Fibroblast of peridontal ligament (primary cell): ENCODE results near the gene ITPKC.

ENCODE experiments used
- DNase-seq: peaks from one replicate; pipeline ENCODE4 v3.0.0-alpha.2; 2010; ENCODE audit errors: extremely low read depth

ITPKC gene

DNA sequence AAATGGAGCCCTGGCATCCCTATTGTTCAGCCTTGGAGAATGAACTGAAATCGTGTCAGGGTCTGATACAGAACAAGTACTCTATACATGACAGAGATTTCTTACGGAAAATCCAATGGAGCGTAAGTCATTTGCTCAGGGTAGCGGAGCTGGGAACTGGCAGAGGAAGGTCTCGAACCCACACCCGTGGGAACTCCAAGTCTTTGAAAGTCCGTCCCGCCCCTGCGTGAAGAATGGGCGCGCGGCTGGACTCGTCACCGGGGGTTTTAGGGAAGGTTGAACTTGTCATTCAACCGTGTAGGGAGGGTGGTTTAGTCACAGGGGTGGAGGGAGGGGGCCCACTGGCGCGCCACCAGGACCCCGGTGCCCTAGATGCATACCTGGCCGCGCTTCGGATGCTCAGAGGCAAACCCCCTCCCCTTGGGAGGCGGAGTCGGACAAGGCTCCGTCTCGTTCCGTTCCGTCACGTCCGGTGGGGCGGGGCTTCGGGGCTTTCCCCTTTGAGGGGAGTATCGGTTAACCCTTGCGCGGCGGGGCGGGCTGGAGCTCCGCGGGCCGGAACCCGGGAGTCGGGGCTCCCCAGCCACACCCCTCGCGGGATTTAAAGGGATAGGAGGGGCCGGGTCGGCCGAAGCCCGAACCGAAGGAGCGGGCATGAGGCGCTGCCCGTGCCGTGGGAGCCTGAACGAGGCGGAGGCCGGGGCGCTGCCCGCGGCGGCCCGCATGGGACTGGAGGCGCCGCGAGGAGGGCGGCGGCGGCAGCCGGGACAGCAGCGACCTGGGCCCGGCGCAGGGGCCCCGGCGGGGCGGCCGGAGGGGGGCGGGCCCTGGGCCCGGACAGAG, at the start of gene ITPKC, which contains the start of gene COQ8B:
ITPKC (plus strand) TSS at position 631 of the 843 bp plus-strand sequence; CDS start at position 655, 24 bp downstream.
COQ8B (minus strand) TSS at position 405 of the 843 bp plus-strand sequence. CDS start 2,254 bp downstream, outside the sequence.
- peak; percentile 96 for DNase-seq

DNA sequence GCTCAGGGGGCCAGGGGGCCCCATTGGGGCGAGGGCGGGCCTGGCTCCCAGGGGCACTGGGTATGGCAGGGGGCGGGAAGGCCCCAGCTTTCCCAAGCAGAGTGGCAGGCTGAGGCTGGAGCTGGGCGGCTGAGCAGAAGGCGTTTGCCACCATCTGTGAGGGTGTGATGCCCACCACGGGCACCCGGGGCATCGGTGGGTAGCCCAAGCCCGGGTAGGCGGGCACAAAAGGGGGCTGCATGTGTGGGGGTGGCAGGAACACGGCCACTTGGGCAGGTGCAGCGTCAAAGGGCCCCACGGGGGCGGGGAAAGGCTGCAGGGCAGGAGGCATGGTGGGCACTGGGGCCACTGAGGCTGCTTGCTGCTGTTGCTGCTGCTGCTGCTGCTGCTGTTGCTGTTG, 49.3 kb upstream of the ITPKC start:
- no peak for DNase-seq

DNA sequence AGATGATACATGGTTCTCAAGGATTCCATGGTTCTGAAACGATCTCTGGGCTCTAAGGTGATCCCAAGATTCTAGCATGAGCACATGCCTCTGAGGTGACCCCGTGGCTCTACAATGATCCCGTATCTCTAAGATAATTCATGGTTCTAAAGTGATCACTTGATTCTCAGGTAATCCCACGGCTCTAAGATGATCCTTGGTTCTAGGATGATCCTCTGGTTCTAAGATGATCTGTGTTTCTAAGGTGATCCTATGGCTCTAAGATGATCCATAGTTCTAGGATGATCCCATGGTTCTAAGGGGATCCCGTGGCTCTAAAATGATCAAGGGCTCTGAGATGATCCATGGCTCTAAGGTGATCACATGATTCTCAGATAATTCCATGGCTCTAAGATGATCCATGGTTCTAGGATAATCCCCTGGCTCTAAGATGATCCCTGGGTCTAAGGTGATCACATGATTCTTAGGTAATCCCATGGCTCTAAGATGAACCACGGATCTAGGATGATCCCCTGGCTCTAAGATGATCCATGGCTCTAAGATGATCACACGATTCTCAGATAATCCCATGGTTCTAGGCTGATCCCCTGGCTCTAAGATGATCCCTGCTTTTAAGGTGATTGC, 47.8 kb upstream of the ITPKC start:
- DNase-seq: no peak

DNA sequence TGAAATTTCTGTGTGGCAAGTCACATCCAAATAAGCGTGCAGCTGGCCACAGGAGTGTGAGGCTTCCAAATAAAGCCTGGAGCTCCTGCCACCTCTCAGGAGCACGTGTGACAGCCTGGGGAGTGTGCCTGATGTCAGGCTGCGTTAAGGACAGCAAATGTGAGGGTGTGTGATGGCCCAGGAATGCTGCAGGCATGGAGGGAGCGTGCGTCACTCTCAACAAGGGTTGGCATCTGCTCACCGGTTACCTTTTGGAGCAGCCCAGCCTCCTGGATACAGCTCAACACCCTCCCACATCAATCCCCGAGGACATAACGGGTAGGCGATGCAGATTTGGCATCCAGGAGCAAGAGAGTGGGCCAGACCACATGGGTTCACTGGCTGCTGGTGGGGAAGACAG, 45.5 kb upstream of the ITPKC start:
- no peak for DNase-seq

DNA sequence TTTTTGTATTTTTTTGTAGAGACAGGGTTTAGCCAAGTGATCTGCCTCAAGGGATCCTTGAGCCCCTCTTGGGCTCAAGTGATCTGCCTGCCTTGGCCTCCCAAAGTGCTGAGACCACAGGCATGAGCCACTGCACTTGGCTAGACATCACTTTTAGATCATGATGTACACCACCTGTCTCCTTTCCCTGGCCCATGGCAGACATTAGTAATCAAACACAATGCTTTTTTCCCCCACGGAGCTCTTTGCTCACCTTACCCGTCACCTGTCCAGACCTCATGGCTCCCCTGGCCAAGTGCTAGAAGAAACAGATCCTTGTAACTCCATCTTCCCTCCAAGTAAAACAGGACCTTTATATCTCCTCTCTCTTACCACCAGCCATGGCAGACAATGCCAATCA, 44.9 kb upstream of the ITPKC start:
- DNase-seq: no peak

DNA sequence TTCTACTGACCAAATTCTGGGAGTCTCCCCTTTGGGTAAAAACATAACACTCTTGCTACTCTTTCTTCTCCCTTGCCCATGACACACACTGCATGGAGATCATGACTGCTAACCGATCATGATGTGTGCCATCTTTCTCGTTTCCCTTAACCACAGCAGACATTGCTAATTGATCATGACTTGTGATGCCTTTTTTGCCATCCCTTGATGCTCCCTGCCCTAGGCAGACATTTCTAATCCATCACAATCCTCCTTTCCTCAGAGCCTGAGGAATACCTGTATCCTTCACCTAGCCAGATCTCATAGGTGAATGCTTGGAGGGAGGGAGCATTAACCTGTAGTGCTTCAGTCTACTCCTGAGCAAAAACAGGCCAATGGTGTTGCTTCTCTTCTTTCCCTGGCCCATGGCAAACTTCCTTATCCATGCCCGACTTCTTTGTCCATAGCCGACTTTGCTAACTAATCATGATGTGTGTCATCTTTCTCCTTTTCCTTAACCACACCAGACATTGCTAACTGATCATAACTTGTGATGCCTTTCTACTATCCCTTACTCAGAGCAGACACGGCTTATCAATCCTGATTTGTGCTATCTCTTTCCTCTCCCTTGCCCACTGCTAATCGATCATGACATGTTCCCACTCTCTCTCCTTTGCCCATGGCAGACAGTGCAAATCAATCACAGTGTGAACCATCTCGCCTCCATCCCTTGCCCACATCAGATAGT, 44.2 kb upstream of the ITPKC start:
- DNase-seq: no peak

DNA sequence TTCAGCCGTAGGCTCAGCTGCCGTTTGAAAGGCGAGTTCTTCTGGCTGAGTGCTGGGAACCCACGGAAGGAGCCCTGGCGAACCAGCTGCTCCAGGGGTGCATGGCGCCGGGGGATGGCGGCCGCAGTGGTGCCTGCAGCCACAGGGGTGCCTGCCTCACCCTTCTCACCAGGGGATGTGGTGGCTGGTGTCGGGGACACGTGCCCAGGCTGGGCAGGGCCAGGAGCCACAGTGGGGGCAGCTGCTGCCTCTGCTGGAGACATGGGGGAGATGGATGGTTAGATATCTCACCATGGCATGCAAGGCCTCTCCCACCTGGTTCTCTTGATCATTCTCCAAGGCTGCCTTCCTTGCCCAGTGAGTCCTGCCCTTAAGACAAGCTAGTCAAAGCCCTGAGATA, 43.5 kb upstream of the ITPKC start:
- DNase-seq: no peak

DNA sequence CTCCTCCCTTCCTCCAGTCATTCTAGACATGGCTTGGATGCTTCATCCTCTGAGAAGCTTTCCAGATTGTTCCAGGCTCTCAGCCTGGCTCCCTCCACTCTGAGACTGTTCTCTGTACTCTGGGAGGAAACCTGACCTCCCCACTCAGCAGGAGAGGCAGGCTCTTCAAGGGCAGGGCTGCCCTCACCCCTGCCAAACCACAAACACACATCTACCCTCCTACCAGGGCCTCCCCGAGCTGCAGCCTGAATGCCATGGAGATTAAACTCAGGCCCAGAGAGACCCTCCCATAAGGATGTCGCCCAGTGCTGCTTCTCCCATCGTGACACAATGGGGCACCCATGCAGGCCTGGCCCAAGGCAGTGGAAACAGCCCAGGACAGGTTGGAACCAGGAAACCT, 42.6 kb upstream of the ITPKC start:
- peak; percentile 65 for DNase-seq

DNA sequence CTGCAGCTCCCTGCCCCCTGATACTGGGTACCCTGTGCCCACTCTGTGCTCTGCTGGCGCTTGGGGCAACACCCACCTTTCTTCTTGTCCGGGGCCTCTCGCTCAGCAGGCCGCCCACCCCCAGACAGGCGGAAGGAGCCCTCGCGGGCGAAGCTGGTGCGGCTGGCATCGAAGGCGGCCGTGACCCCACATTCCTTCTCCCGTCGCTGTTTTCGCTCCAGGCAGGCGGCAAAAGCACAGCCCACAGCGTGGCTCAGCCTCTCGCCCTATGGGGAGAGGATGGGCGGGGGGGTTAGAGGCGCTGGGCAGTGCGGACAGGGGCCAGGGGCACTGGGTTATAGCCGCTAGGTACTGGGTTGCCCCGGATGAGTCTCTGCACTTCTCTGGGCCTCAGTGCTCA, 39.8 kb upstream of the ITPKC start:
- no peak for DNase-seq

DNA sequence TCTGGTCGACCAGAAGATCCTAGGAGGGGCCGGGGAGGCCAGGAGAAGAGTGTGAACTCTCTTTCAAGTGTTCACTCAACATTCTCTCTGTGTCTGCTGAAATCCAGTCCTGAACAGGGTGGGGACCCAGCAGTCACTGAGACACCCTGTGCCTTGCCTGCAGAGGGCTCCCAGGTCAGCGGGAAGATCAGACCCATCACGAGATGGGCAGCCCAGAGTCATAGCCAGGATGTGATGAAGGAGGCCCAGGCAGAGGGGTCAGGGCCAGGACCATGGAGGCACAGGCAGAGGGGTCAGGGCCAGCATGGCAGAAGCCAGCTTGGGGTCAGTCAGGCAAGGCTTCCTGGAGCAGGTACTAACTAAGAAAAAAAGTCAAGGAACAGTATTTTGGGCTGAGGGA, 35.9 kb upstream of the ITPKC start:
- no peak for DNase-seq

DNA sequence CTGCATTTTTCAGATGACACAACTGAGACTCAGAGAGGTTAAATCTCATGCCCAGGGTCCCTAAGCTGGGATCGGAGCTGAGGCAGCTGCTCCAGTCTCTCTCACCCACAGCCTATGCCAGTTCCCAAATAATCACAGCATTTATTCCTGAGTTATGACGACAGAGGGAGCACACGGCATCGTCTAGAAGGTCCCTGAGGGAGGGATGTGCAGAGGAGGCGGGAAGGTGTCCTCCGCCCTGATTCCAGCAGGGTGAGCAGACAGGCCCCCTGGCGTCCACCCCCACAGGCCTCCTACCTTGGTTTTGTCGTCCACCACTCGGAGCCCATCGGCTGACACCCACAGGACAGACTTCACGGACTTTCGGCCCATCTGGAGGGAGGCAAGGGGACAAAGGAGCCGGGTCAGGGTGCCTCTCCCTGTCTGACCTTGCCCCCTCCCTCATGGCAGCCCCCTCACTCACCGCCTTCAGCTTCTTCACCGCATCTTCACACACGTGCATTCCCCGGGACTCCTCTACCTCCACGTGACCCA, 34.4 kb upstream of the ITPKC start:
- no peak for DNase-seq

DNA sequence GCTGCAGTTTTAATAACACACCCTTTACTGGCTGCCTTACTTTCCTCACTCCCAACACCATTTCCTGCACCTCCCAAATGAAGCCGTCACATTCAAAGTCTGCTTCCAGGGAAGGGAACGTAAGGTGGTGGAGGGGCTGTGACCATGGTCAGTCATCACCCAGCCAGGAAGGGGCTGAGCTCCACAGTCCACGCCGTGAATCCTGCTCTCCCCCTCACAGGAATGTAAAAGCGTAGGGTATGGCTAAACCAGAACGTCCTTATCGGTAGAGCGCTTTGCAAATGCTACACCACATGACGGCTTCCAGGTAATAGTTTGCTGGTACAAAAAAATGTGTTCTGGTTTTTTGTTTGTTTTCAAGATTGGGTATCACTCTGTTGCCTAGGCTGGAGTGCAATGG, 33.5 kb upstream of the ITPKC start:
- DNase-seq: no peak

DNA sequence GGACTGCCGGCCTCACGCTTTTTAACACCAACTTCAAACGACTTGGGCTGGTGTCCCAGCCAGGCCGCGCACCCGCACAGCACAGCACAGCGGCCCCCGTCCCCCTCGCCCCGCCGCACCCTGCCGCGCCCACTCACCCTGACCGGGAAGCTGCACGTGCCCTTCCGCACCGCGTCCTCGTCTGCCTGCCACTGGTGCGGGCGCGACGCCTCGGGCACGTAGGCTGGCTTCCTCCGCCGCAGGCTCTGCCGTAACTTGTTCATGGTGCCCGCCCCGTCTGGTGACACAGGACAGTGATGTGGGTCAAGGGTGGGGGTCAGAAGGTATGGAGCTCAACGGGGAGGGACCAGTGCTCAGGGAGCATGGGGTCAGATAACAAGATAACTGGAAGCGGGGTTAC, 32.6 kb upstream of the ITPKC start:
- no peak for DNase-seq

DNA sequence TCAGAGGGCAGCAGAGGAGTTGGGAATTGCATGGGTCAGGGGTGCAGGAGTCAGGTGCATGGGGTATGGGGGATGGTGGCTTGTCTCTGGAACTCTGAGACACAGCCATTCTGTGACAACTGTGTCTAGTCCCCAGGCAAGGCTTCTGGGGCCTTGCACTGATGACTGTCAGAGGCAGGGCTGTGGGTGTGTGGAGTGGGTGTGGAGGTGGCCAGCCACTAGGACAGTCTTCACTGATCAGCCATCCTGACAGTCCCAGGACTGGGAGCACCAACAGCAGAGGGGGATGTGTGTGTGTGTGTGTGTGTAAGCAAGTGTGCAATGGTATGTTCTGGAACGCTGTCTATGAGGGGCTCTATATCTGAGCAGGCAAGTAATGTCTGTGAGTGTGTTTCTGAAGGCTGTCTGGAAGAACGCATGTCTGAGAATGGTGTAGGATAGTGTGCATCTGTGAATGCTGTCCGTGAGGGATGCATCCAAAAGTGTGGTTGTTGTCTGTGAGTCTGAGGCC, 31.8 kb upstream of the ITPKC start:
- DNase-seq: no peak

DNA sequence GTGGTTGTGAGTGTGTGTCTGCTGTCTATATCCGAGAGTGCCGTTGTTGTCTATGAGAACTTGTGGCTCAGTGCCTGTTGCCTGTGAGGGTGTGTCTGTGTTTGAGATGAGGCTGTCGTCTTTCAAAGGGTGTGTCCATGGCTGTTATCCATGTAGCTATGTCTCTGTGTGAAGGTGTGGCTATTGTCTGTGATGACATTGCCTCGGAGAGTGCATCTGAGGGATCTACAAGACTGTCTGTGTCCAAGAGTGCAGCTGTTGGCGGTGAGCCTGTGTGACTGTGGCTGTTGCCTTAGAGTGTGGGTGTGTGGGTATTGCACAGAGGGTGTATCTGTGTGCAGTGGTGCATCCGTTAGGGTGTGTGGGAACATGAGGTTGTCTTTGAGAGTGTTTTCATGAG, 31.3 kb upstream of the ITPKC start:
- no peak for DNase-seq

DNA sequence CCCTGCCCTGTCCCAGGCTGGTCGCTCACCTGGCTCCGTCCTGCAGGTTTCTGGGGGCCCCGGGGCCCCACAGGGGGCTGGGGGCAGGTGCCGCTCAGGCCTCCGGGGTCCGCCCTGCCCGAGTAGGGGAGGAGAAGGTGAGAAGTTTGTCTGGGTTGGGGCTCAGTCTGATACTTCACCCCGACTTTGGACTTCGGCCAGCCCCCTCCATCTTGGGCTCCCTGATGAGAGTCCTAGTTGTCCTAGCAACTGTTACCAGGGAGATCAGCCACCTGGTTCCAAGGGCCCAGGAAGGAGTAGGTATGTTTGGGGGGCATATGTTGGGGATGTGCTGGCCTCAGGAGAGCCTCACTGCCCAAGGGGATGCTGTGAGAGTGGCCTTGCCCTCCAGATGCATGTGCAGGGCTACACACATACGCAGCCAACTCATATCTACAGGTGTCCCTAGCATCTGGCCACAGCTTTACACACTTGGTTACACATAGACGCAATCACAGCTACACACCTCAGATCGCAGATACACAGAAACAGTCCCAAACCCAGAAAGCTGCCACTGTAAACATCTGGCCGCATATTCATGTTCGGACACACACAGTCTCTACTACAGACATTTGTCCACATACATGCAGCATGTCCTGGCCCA, 29.9 kb upstream of the ITPKC start:
- no peak for DNase-seq

DNA sequence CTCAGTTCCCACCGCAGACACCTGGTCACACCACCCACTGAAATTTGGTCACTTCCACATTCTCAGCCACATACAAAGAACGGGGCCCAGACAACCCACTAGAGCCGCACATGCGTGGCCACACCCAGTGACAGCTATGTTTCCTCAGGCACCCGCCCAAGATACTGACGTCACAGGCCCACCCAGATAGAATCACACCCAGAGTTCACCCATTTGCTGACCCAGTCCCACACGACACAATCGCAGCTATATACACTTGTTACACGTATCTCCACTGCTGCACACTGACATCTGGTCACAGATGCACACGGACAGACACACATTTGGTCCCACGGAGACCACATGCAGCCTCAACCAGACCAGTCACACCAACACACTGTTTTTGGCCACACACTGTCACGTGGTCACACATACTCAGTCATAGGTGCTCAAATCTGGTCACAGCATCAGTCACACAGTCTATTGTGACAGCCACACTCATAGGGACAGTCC, 29.3 kb upstream of the ITPKC start:
- DNase-seq: peak; percentile 76

DNA sequence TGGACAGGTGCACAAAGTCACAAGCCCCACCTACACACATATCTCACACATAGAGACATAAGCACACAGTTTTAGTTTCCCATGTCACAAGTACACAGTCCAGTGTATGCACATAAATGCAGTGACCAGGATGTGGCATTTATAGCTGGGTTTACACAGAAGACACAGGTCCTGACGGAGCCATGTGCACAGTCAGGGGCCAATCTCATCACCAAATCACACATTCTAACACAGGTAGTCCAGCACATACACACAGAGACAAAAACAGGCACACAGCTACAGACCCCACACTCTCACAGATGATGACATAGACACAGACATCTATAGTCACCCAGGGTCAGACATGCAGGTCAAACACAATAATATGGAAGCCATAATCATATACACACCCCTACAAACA, 28.6 kb upstream of the ITPKC start:
- no peak for DNase-seq

DNA sequence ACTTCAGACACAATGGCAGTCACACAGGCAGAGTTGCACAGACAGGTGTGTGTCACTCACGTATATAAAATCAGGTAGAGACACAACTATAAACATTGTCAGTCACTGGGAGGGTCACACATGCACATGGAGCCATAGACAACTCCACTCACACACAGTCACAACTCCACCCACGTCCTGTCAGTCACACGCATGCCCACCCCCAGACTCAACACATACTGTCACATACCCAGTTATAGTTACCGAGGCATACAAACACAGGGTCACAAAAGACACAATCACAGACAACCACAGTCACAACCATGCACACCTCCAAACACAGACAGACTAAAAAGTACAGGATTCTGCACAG, 27.9 kb upstream of the ITPKC start:
- no peak for DNase-seq

DNA sequence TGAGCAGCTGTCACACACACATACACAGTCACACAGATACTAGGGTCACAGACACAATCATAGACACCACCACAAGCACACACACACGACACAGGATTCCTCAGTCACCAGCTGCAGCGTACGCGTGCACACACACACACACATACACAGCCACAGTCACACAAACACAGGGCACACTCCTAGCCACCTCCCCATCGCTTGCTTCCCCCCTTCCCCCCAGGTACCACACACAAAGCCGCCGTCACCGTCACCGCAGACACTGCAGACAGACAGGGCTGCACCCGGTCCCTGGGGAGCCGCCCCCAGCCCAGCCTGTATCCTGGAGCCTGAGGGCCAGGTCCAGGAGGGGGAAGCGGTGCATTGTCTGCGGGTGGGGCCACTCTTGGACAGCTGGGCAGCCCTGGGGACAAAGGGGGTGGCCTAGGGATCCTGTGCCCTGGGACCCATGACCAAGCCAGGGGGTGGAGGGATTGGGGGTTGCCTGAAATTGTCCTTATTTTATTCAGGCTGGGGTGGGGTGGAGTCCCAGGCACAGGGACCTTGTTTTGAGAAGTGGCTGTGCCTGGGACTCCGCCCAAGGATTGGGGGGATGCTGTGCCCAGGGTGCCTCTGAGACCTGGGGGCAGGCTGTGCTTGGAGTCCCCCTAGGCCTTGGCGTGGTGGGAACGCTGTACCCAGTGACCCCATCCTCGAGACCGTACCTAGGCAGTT, 27.4 kb upstream of the ITPKC start:
- DNase-seq: no peak
